AG10803 (cell line): Measurements from ENCODE around the gene OBSCN.

ENCODE experiments used
- DNase-seq: peaks from one replicate; pipeline ENCODE4 v3.0.0; 2010; ENCODE audit warnings: low read depth
- H3K4me3 ChIP-seq: 2 replicates; pipeline ENCODE4 v1.5.1; 2011; ENCODE audit warnings: mild to moderate bottlenecking, low read length, control low read depth
- TF ChIP-seq, protein P1 (sequence below): conservative IDR thresholded peaks from 2 replicates; pipeline ENCODE4 v1.5.1; 2011; ENCODE audit warnings: mild to moderate bottlenecking, low read length, control low read depth, inconsistent platforms

OBSCN gene

DNA sequence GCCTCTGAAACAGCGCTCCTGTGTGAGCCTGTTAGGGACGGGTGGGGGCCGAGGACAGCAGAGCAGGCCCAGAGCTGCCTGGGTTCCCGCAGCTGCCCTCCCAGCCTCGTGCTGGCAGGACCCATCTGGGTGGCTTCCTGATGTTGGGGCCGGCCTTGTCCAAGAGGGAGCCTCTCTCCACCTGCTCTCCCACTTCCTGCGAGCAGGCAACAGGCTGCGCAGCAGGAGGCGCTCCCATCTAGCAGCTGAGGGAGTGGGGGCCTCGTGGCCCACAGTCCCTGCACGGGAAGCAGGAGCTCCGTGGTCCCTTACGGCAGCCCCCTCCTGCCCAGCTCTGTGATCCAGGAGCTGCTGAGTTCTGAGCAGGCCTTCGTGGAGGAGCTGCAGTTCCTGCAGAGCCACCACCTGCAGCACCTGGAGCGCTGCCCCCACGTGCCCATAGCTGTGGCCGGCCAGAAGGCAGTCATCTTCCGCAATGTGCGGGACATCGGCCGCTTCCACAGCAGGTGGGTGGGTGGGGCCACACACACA is 130.7 kb downstream of the OBSCN start:
- H3K4me3 ChIP-seq: no peak overlapping the region
- DNase-seq: no peak
- TF ChIP-seq, protein P1, sequence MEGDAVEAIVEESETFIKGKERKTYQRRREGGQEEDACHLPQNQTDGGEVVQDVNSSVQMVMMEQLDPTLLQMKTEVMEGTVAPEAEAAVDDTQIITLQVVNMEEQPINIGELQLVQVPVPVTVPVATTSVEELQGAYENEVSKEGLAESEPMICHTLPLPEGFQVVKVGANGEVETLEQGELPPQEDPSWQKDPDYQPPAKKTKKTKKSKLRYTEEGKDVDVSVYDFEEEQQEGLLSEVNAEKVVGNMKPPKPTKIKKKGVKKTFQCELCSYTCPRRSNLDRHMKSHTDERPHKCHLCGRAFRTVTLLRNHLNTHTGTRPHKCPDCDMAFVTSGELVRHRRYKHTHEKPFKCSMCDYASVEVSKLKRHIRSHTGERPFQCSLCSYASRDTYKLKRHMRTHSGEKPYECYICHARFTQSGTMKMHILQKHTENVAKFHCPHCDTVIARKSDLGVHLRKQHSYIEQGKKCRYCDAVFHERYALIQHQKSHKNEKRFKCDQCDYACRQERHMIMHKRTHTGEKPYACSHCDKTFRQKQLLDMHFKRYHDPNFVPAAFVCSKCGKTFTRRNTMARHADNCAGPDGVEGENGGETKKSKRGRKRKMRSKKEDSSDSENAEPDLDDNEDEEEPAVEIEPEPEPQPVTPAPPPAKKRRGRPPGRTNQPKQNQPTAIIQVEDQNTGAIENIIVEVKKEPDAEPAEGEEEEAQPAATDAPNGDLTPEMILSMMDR: no peak

DNA sequence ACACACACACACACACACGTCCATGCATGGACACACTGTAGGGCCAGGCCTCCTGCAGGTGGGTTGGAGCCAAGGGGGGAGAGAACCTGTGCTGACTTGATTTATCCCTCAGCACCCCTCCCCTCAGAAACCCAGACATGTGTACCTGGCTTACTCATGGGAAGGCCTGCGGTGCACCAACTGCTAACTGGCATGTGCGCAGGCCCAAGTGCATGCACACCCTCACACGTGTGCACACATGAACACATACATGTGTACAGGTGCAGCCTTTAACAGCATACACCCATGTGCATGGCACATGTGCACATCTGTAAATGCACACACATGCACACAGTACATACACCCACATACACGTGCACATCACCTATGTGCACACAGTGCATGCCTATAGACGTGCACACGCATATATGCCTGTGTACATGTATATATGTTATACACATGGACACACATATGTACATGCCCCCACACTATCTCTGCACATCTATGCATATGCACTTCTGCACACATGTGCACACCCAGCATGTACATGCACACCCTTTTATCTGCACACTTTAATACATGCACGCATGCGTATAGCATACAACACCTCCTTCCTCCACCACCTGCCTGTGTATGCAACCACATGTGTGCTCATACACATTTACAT is 131.3 kb downstream of the OBSCN start:
- TF ChIP-seq, protein P1: no peak

GRCh38 chr1:228339766-228340685 is 132.2 kb downstream of the OBSCN start:
- no peak for DNase-seq
- TF ChIP-seq, protein P1: no peak
- no peak overlapping the region for H3K4me3 ChIP-seq

More for the DNA sequence above, 131.3 kb downstream of the OBSCN start:
- DNase-seq: no peak
- H3K4me3 ChIP-seq: no peak overlapping the region

- H3K4me3 ChIP-seq: no peak overlapping the region
- no peak for DNase-seq
These were observed 133.0 kb downstream of the OBSCN start for GRCh38 chr1:228340686-228341449.

GRCh38 chr1:228341450-228341813 is 133.6 kb downstream of the OBSCN start:
- TF ChIP-seq, protein P1: no peak
- H3K4me3 ChIP-seq: no peak overlapping the region
- DNase-seq: no peak

More at GRCh38 chr1:228340686-228341449, 133.0 kb downstream of the OBSCN start:
- TF ChIP-seq, protein P1: 0 out of 2 replicates have a peak, but pooled peaks have one; percentile 18

DNA sequence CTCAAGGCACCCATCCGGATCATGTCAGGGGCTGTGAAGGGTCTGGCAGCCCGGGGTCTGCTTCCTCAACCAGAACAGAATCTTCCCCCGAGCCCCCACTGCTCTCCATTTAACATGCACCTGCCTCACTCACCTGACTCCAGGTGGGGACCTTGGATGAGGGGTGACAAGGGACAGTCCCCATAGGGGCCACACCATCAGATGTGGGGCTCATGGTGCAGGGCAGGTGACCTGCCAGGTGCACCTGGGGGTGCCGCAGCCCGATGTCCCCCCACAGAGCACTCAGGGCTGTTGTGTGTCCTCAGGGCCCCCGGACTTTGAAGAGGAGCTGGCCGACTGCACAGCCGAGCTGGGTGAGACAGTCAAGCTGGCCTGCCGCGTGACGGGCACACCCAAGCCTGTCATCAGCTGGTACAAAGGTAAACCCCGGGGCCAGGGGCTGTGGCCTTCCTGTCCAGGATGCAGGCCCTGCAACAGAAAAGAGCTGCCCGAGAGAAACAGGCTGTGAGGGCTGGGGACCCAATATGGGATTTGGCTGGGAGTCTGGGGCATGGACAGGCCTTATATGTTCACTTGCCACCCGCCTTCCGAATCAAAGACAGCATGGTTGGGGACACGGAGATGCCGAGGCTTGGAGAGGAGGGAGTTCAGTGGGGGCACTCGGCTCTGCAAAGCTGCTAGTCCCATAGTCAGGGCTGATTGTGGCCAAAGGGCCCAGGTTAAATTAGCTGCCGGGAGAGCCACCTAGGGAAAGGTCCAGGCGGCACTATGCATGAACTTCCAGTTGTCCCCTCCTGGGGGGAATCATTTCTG is 134.2 kb downstream of the OBSCN start:
- no peak for DNase-seq
- TF ChIP-seq, protein P1: no peak
- no peak overlapping the region for H3K4me3 ChIP-seq
